H1 (cell line): ENCODE measurements around the gene FASLG. TPM values are rescaled to one million over a fixed set of nuclear protein-coding genes. Genes with fewer than 3 reads are reported as not detected.

Experiments used
- CBX5 ChIP-seq: fragments of 300-800, 300-1000 bp; sonication (generic); IDR thresholded peaks from 2 replicates; pipeline ENCODE4 v1.7.1; 2016; ENCODE audit warnings: antibody characterized with exemption, low read length, low read depth
- EZH2 ChIP-seq: fragments of 200-600 bp; sonication (generic); IDR thresholded peaks from 2 replicates; pipeline ENCODE4 v1.7.1; 2012; ENCODE audit warnings: low read depth, mild to moderate bottlenecking, moderate library complexity, low read length, inconsistent platforms; ENCODE audit not compliant: severe bottlenecking
- GTF2F1 ChIP-seq: IDR thresholded peaks from 2 replicates; pipeline ENCODE4 v1.6.1; 2012; ENCODE audit warnings: low read depth, low read length, improper control_type of control experiment, borderline replicate concordance
- polyA plus RNA-seq, 7 experiments: library from polyadenylated mRNA; depleted of rRNA in 3 of 7; stranded (reverse) in 5 of 7; unstranded in 2 of 7; fragments of >200 nt in 5 of 7; fragments of 200-250 nt in 2 of 7; gene quantifications; 1 replicate in 5 of 7; 2 replicates in 1 of 7; 4 replicates in 1 of 7; pipeline versions ENCODE4 v1.2.1 to v1.2.3, GENCODE V29; 2011 to 2013; ENCODE audit warnings: missing spikeins in 2 of 7, mixed read lengths in 2 of 7
- total RNA-seq: library from RNA; stranded (reverse); fragmentation: NEBNext Ultra II Directional; extraction: Animal tissue kit (Norgen Biotek cat#: 25700); gene quantifications from 2 replicates; pipeline ENCODE4 v1.2.1, GENCODE V29; 2021
- TF ChIP-seq, protein P1 (sequence below): fragments of 300-600 bp; sonication (generic); IDR thresholded peaks from 2 replicates; pipeline ENCODE4 v1.7.1; 2012; ENCODE audit warnings: low read length, moderate library complexity, mild to moderate bottlenecking, inconsistent platforms; ENCODE audit not compliant: insufficient replicate concordance

Gene FASLG
- total and polyA plus RNA-seq, 2 of the 8 experiments (the other 6 are each of a cell fraction or from before 2014, with no cell fraction given): not detected

DNA sequence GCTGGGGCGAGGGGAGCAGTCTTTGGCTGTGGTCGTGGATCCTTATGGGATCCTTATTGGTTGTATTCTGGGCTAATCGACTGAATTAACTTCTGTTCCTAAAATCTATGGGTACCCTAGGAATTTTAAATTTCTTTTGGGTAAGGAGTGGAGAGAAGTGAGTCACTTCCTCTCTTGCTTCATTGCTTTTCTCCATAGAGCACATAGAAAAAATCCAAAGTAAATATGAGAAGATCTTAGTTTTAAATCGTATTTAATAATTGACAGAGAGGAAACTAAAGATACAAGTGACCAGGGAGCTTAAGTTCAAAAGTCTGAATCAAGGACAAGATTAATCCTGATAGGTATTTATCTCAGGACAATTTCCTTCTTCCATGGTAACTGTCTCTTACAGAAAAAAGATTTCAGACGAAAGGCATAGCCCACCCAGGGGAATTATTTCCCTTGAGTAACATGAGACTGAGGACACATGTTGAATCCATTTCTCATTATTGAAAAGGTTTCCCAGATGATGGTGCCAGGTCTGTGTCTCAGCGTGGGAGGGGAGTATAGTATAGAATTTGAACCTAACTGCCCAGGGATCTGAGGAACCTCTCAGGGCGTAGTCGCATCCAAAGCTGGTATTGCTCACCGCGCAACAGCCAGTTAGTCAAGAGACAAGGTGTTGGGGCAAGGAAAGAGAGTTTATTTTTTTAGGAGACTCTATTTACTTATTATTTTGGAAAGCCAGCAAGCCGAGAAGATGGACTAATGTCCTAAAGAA is 28.7 kb upstream of the FASLG start (continued):
- TF ChIP-seq, protein P1, sequence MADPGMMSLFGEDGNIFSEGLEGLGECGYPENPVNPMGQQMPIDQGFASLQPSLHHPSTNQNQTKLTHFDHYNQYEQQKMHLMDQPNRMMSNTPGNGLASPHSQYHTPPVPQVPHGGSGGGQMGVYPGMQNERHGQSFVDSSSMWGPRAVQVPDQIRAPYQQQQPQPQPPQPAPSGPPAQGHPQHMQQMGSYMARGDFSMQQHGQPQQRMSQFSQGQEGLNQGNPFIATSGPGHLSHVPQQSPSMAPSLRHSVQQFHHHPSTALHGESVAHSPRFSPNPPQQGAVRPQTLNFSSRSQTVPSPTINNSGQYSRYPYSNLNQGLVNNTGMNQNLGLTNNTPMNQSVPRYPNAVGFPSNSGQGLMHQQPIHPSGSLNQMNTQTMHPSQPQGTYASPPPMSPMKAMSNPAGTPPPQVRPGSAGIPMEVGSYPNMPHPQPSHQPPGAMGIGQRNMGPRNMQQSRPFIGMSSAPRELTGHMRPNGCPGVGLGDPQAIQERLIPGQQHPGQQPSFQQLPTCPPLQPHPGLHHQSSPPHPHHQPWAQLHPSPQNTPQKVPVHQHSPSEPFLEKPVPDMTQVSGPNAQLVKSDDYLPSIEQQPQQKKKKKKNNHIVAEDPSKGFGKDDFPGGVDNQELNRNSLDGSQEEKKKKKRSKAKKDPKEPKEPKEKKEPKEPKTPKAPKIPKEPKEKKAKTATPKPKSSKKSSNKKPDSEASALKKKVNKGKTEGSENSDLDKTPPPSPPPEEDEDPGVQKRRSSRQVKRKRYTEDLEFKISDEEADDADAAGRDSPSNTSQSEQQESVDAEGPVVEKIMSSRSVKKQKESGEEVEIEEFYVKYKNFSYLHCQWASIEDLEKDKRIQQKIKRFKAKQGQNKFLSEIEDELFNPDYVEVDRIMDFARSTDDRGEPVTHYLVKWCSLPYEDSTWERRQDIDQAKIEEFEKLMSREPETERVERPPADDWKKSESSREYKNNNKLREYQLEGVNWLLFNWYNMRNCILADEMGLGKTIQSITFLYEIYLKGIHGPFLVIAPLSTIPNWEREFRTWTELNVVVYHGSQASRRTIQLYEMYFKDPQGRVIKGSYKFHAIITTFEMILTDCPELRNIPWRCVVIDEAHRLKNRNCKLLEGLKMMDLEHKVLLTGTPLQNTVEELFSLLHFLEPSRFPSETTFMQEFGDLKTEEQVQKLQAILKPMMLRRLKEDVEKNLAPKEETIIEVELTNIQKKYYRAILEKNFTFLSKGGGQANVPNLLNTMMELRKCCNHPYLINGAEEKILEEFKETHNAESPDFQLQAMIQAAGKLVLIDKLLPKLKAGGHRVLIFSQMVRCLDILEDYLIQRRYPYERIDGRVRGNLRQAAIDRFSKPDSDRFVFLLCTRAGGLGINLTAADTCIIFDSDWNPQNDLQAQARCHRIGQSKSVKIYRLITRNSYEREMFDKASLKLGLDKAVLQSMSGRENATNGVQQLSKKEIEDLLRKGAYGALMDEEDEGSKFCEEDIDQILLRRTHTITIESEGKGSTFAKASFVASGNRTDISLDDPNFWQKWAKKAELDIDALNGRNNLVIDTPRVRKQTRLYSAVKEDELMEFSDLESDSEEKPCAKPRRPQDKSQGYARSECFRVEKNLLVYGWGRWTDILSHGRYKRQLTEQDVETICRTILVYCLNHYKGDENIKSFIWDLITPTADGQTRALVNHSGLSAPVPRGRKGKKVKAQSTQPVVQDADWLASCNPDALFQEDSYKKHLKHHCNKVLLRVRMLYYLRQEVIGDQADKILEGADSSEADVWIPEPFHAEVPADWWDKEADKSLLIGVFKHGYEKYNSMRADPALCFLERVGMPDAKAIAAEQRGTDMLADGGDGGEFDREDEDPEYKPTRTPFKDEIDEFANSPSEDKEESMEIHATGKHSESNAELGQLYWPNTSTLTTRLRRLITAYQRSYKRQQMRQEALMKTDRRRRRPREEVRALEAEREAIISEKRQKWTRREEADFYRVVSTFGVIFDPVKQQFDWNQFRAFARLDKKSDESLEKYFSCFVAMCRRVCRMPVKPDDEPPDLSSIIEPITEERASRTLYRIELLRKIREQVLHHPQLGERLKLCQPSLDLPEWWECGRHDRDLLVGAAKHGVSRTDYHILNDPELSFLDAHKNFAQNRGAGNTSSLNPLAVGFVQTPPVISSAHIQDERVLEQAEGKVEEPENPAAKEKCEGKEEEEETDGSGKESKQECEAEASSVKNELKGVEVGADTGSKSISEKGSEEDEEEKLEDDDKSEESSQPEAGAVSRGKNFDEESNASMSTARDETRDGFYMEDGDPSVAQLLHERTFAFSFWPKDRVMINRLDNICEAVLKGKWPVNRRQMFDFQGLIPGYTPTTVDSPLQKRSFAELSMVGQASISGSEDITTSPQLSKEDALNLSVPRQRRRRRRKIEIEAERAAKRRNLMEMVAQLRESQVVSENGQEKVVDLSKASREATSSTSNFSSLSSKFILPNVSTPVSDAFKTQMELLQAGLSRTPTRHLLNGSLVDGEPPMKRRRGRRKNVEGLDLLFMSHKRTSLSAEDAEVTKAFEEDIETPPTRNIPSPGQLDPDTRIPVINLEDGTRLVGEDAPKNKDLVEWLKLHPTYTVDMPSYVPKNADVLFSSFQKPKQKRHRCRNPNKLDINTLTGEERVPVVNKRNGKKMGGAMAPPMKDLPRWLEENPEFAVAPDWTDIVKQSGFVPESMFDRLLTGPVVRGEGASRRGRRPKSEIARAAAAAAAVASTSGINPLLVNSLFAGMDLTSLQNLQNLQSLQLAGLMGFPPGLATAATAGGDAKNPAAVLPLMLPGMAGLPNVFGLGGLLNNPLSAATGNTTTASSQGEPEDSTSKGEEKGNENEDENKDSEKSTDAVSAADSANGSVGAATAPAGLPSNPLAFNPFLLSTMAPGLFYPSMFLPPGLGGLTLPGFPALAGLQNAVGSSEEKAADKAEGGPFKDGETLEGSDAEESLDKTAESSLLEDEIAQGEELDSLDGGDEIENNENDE: no peak
- TF ChIP-seq CBX5 (no peak), GTF2F1 (no peak), EZH2 (no peak)
